H1 (cell line): ENCODE results near the gene PIGZ. TPM values are rescaled to one million over a fixed set of nuclear protein-coding genes. Genes with fewer than 3 reads are reported as not detected.

Experiments
- CTCF ChIA-PET: fragments of 300-600 bp; sonication (Branson Sonifier 250); formaldehyde crosslinking; loops from one replicate; lab custom pipeline; 2021; ENCODE audit not compliant: partially characterized antibody; lab: Charles Lee
- POLR2A ChIA-PET: fragments of 300-600 bp; sonication (Branson Sonifier 250); formaldehyde crosslinking; loops from one replicate; lab custom pipeline; 2021; ENCODE audit warnings: inconsistent platforms; ENCODE audit not compliant: partially characterized antibody; lab: Charles Lee
- DNase-seq, 2 experiments: peaks; one replicate each; pipeline versions ENCODE4 v3.0.0 to v3.0.0-alpha.2; 2010 to 2022; ENCODE audit warnings: low spot score in 2 of 2, low read depth in 1 of 2, mixed read lengths in 1 of 2
- FAIRE-seq: peaks from 2 replicates; lab custom pipeline; 2011; peaks lifted over from hg19 to GRCh38; lab: Jason Lieb, UNC
- H2AFZ ChIP-seq: 2 replicates; pipeline ENCODE4 v1.8.1; 2012; ENCODE audit warnings: low read length, inconsistent platforms
- H2AK5ac ChIP-seq: 2 replicates; pipeline ENCODE4 v1.6.1; 2013; ENCODE audit warnings: low read depth, low read length
- H2BK120ac ChIP-seq: replicated peaks from 2 replicates; pipeline ENCODE3; 2013; ENCODE audit warnings: low read depth, low read length, inconsistent platforms
- H2BK12ac ChIP-seq: 2 replicates; pipeline ENCODE4 v1.6.1; 2013; ENCODE audit warnings: low read depth, low read length
- H2BK15ac ChIP-seq: 2 replicates; pipeline ENCODE4 v1.6.1; 2013; ENCODE audit warnings: low read length
- H2BK20ac ChIP-seq: 2 replicates; pipeline ENCODE4 v1.6.1; 2013; ENCODE audit warnings: low read length
- H2BK5ac ChIP-seq: 2 replicates; pipeline ENCODE4 v1.6.1; 2013; ENCODE audit warnings: low read depth, low read length
- H3K14ac ChIP-seq: 2 replicates; pipeline ENCODE4 v1.6.1; 2013; ENCODE audit warnings: inconsistent platforms; ENCODE audit not compliant: insufficient read length
- H3K18ac ChIP-seq: 2 replicates; pipeline ENCODE4 v1.6.1; 2013; ENCODE audit warnings: low read length; ENCODE audit errors: extremely low read depth
- H3K23ac ChIP-seq: 2 replicates; pipeline ENCODE4 v1.6.1; 2013; ENCODE audit warnings: inconsistent platforms; ENCODE audit not compliant: insufficient read length
- H3K23me2 ChIP-seq: 2 replicates; pipeline ENCODE4 v1.6.1; 2013; ENCODE audit warnings: low read depth, low read length
- H3K27ac ChIP-seq: 2 replicates; pipeline ENCODE4 v1.6.1; 2011; ENCODE audit warnings: low read depth, low read length, inconsistent platforms
- H3K27me3 ChIP-seq, 4 experiments: replicated peaks in 1 of 4; 1 replicate in 1 of 4; 2 replicates in 3 of 4; pipeline versions ENCODE4 v1.6.1 to v1.8.1; 2011 to 2013; ENCODE audit warnings: low read length in 3 of 4, mild to moderate bottlenecking in 3 of 4, inconsistent platforms in 2 of 4, mixed read lengths in 2 of 4, moderate library complexity in 1 of 4; ENCODE audit not compliant: control insufficient read depth in 3 of 4, insufficient read depth in 3 of 4; ENCODE audit errors: extremely low read depth in 1 of 4
- H3K36me3 ChIP-seq, 4 experiments: 2 replicates each; pipeline versions ENCODE4 v1.6.1 to v1.8.1; 2011 to 2013; ENCODE audit warnings: mild to moderate bottlenecking in 4 of 4, low read length in 3 of 4, moderate library complexity in 2 of 4, control low read depth in 1 of 4, inconsistent platforms in 1 of 4; ENCODE audit not compliant: insufficient read depth in 4 of 4, control insufficient read depth in 2 of 4
- H3K4ac ChIP-seq: replicated peaks from 2 replicates; pipeline ENCODE3; 2013; ENCODE audit warnings: low read length, low read depth, mixed read lengths, inconsistent platforms; ENCODE audit not compliant: insufficient read length
- H3K4me1 ChIP-seq, 4 experiments: replicated peaks in 1 of 4; 1 replicate in 1 of 4; 2 replicates in 3 of 4; pipeline versions ENCODE4 v1.6.1 to v1.8.1; 2011 to 2013; ENCODE audit warnings: low read length in 3 of 4, inconsistent platforms in 2 of 4, mixed read lengths in 1 of 4; ENCODE audit not compliant: insufficient read depth in 4 of 4, control insufficient read depth in 3 of 4
- H3K4me2 ChIP-seq, 2 experiments: 2 replicates each; pipeline versions ENCODE4 v1.6.1 to v1.8.1; 2011 to 2013; ENCODE audit warnings: low read depth in 2 of 2, low read length in 2 of 2, control low read depth in 1 of 2, inconsistent platforms in 1 of 2, mild to moderate bottlenecking in 1 of 2; ENCODE audit not compliant: insufficient read depth in 1 of 2
- H3K4me3 ChIP-seq, 4 experiments: fragments of 200-600, 300-600 bp in 1 of 4; sonication (generic), shearing (Covaris generic), sonication (Bioruptor Twin) in 1 of 4; 2 replicates each; pipeline versions ENCODE4 v1.5.1 to v1.8.1; 2011 to 2016; ENCODE audit warnings: low read length in 4 of 4, low read depth in 3 of 4, control low read depth in 2 of 4, inconsistent platforms in 2 of 4, mild to moderate bottlenecking in 2 of 4, mixed read lengths in 1 of 4, moderate library complexity in 1 of 4; ENCODE audit not compliant: insufficient read depth in 2 of 4; ENCODE audit errors: extremely low read depth in 1 of 4
- H3K56ac ChIP-seq: replicated peaks from 2 replicates; pipeline ENCODE3; 2013; ENCODE audit warnings: low read depth, mild to moderate bottlenecking, mixed read lengths, low read length, inconsistent platforms; ENCODE audit not compliant: insufficient read length
- H3K79me1 ChIP-seq: 2 replicates; pipeline ENCODE4 v1.6.1; 2013; ENCODE audit warnings: low read depth, low read length, control low read depth
- H3K79me2 ChIP-seq, 2 experiments: 2 replicates each; pipeline versions ENCODE4 v1.6.1 to v1.8.1; 2012 to 2013; ENCODE audit warnings: low read length in 2 of 2, mild to moderate bottlenecking in 2 of 2, inconsistent platforms in 1 of 2; ENCODE audit not compliant: insufficient read depth in 2 of 2, control insufficient read depth in 1 of 2
- H3K9ac ChIP-seq, 4 experiments: replicated peaks in 1 of 4; 1 replicate in 1 of 4; 2 replicates in 3 of 4; pipeline versions ENCODE4 v1.6.1 to v1.8.1; 2011 to 2013; ENCODE audit warnings: low read depth in 3 of 4, low read length in 3 of 4, control low read depth in 2 of 4, mild to moderate bottlenecking in 2 of 4, moderate library complexity in 2 of 4, inconsistent platforms in 1 of 4; ENCODE audit errors: extremely low read depth in 1 of 4
- H3K9me3 ChIP-seq, 2 experiments: 2 replicates each; pipeline versions ENCODE4 v1.6.1 to v1.8.1; 2012 to 2013; ENCODE audit warnings: mild to moderate bottlenecking in 2 of 2, moderate library complexity in 2 of 2, control low read depth in 1 of 2, inconsistent platforms in 1 of 2, low read depth in 1 of 2, low read length in 1 of 2, mixed read lengths in 1 of 2; ENCODE audit not compliant: insufficient read depth in 2 of 2
- H4K20me1 ChIP-seq, 2 experiments: replicated peaks in 1 of 2; 2 replicates each; pipeline versions ENCODE3 to v1.8.1; 2011 to 2013; ENCODE audit warnings: inconsistent platforms in 2 of 2, low read length in 2 of 2, mild to moderate bottlenecking in 1 of 2; ENCODE audit not compliant: insufficient read depth in 2 of 2, control insufficient read depth in 1 of 2
- H4K5ac ChIP-seq: 2 replicates; pipeline ENCODE4 v1.6.1; 2013; ENCODE audit warnings: low read length, low read depth, mixed read lengths, inconsistent platforms; ENCODE audit not compliant: insufficient read length
- H4K8ac ChIP-seq: 2 replicates; pipeline ENCODE4 v1.8.0; 2013; ENCODE audit warnings: mild to moderate bottlenecking, moderate library complexity, low read length, inconsistent platforms; ENCODE audit not compliant: insufficient read depth; ENCODE audit errors: extremely low read depth
- H4K91ac ChIP-seq: replicated peaks from 2 replicates; pipeline ENCODE3; 2013; ENCODE audit warnings: low read length, mixed read lengths, inconsistent platforms; ENCODE audit not compliant: insufficient read length
- CHD1 ChIP-seq: IDR thresholded peaks from 2 replicates; pipeline ENCODE4 v1.6.1; 2012; ENCODE audit warnings: low read depth, low read length, improper control_type of control experiment
- WGBS, 2 experiments: shearing (Covaris generic) in 1 of 2; methylation state at CpG; one replicate each; pipeline versions ENCODE4 v1.1.6 to v1.1.7; 2013 to 2015; ENCODE audit warnings: low lambda C conversion rate in 2 of 2, mixed read lengths in 2 of 2, inconsistent platforms in 1 of 2, low coverage in 1 of 2, missing lambda C conversion rate in 1 of 2; ENCODE audit not compliant: insufficient replicate concordance in 2 of 2, insufficient coverage in 1 of 2, insufficient read length in 1 of 2; ENCODE audit errors: extremely low coverage in 1 of 2, missing lambda C conversion rate in 1 of 2; 5-methylcytosine and 5-hydroxymethylcytosine counted together
- polyA plus RNA-seq, 7 experiments: library from polyadenylated mRNA; depleted of rRNA in 3 of 7; stranded (reverse) in 5 of 7; unstranded in 2 of 7; fragments of >200 nt in 5 of 7; fragments of 200-250 nt in 2 of 7; gene quantifications; 1 replicate in 5 of 7; 2 replicates in 1 of 7; 4 replicates in 1 of 7; pipeline versions ENCODE4 v1.2.1 to v1.2.3, GENCODE V29; 2011 to 2013; ENCODE audit warnings: missing spikeins in 2 of 7, mixed read lengths in 2 of 7
- total RNA-seq: library from RNA; stranded (reverse); fragmentation: NEBNext Ultra II Directional; extraction: Animal tissue kit (Norgen Biotek cat#: 25700); gene quantifications from 2 replicates; pipeline ENCODE4 v1.2.1, GENCODE V29; 2021

The PIGZ gene
- total and polyA plus RNA-seq, 2 of the 8 experiments (the other 6 are each of a cell fraction or from before 2014, with no cell fraction given) = 0.32 TPM; not detected in 1

DNA sequence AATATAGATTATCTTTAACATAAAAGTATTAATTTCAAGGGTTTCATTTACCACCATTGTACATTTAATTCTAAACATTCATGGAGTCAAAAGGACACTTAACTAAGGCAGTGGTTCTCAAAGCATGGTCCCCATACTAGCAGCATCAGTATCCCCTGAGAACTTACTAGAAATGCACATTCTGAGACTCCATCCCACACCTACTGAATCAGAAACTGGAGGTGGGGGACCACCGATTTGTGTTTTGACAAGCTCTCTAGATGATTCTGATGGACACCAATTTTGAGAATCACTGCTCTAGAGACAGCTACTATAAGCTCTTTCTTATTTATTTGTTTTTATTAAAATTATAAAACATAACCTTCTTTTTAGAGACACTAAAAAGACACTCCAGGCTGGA is 66.9 kb downstream of the PIGZ start:
- Histone ChIP-seq H3K4ac (no peak overlapping the region), H4K20me1 (no peaks in the 10 kb centered on the region), H3K23ac (no peak overlapping the region), H3K14ac (no peak overlapping the region), H2BK12ac (no peak overlapping the region), H3K4me2 (no peak overlapping the region), H2BK120ac (no peak overlapping the region), H3K4me1 (no peaks in the 10 kb centered on the region), H4K91ac (no peak overlapping the region), H4K8ac (no peak overlapping the region), H3K56ac (no peak overlapping the region), H3K23me2 (no peaks in the 10 kb centered on the region), H3K18ac (no peak overlapping the region), H2AK5ac (no peak overlapping the region), H3K9ac (no peak overlapping the region), H3K9me3 (no peaks in the 10 kb centered on the region), H2BK15ac (no peak overlapping the region), H3K79me1 (no peaks in the 10 kb centered on the region), H3K27ac (no peak overlapping the region), H3K79me2 (peaks cover 0 to 5% of the 10 kb centered on the region in 2 experiments; a peak in 1 of 4 replicates), H3K27me3 (no peaks in the 10 kb centered on the region), H3K36me3 (peaks cover 7 to 31% (median 23%) of the 10 kb centered on the region in 4 experiments; a peak in 7 of 8 replicates), H2AFZ (no peak overlapping the region), H2BK5ac (no peak overlapping the region), H4K5ac (no peak overlapping the region), H2BK20ac (no peak overlapping the region), H3K4me3 (no peak overlapping the region)
- DNase-seq = no peak
- ChIA-PET POLR2A (no interaction called here), CTCF (interaction anchor here (1.3 to 1.4 kb wide), 2 partner anchors 64 to 78 kb away, joined by 3 to 4 read pairs; no protein-coding TSS in a partner anchor)
- FAIRE-seq = no peak
- TF ChIP-seq CHD1 = no peak
- WGBS, 2 experiments = 82% methylated on average over 1 of the region's 1 CpG; no CpG with 5 or more reads in 1 of the 2 experiments

Other genes with a start within 250 kb of the PIGZ start
- 60.5 and 62.8 TPM in 2 replicates for gene PAK2, start 229.0 kb downstream of the PIGZ start, total RNA-seq
- 8.5 and 13.1 TPM in 2 replicates for gene PAK2, start 229.0 kb downstream of the PIGZ start, polyA plus RNA-seq (2011; rRNA removed)
- gene SENP5, start 100.9 kb downstream of the PIGZ start, total RNA-seq = 27.3 TPM in 2 replicates
- gene SENP5, start 100.9 kb downstream of the PIGZ start, polyA plus RNA-seq (2011; rRNA removed) = 4.8 and 6.7 TPM in 2 replicates
- gene NCBP2, start 26.3 kb downstream of the PIGZ start, total RNA-seq = 96.7 and 100 TPM in 2 replicates
- 34.1 and 35.4 TPM in 2 replicates for gene NCBP2, start 26.3 kb downstream of the PIGZ start, polyA plus RNA-seq (2011; rRNA removed)
- gene MELTF, start 61.0 kb upstream of the PIGZ start, total RNA-seq = 3.5 and 3.7 TPM in 2 replicates
- gene MELTF, start 61.0 kb upstream of the PIGZ start, polyA plus RNA-seq (2011; rRNA removed) = 1.7 and 2.7 TPM in 2 replicates